Heart right ventricle (tissue), 16 donors: ENCODE results near the gene PKD1L1. TPM values are rescaled to one million over a fixed set of nuclear protein-coding genes. Genes with fewer than 3 reads are reported as not detected.
A peak's percentile ranks its signal among the peaks of the same experiment; 100 is the strongest.

ENCODE experiments used
- ATAC-seq, 8 donors: fragments of 200-7000 bp; cut with Tn5 transposase; one replicate each; pipeline ENCODE4 v1.9.1; 2020; ENCODE audit warnings: mild to moderate bottlenecking in 8 of 8, moderate library complexity in 8 of 8, moderate number of reproducible peaks in 1 of 8
- DNase-seq, 2 donors: peaks; one replicate each; pipeline ENCODE4 v3.0.0-alpha.2; 2020
- H3K27ac ChIP-seq, 10 donors: fragments of 200-600 bp; sonication (generic) in 2 of 10; one replicate each; pipeline versions ENCODE4 v1.5.0 to v1.8.0; 2020 to 2022; ENCODE audit warnings: mild to moderate bottlenecking in 3 of 10
- H3K27me3 ChIP-seq, 7 donors: fragments of 200-600 bp; one replicate each; pipeline ENCODE4 v1.8.0; 2021 to 2022; ENCODE audit warnings: mild to moderate bottlenecking in 2 of 7
- H3K36me3 ChIP-seq, 9 donors: fragments of 200-600 bp; sonication (generic) in 1 of 9; one replicate each; pipeline versions ENCODE4 v1.5.0 to v1.8.0; 2020 to 2022; ENCODE audit warnings: mild to moderate bottlenecking in 2 of 9
- H3K4me1 ChIP-seq, 9 donors: fragments of 200-600 bp; sonication (generic) in 1 of 9; one replicate each; pipeline versions ENCODE4 v1.5.0 to v1.8.0; 2020 to 2022; ENCODE audit warnings: mild to moderate bottlenecking in 4 of 9
- H3K4me3 ChIP-seq, 10 donors: fragments of 200-600 bp; sonication (generic) in 2 of 10; one replicate each; pipeline versions ENCODE4 v1.5.0 to v1.8.0; 2020 to 2022; ENCODE audit warnings: mild to moderate bottlenecking in 7 of 10, moderate library complexity in 2 of 10
- H3K9me3 ChIP-seq, 11 donors: fragments of 200-600 bp in 10 of 11; sonication (generic) in 2 of 11; one replicate each; pipeline versions ENCODE4 v1.5.0 to v1.8.0; 2013 to 2022; ENCODE audit warnings: mild to moderate bottlenecking in 2 of 11, control low read depth in 1 of 11, moderate library complexity in 1 of 11
- CTCF ChIP-seq, 9 donors: fragments of 200-600 bp; sonication (generic) in 2 of 9; IDR thresholded peaks; one replicate each; pipeline versions ENCODE4 v1.5.0 to v1.8.0; 2021 to 2022; ENCODE audit warnings: antibody characterized with exemption in 9 of 9, mild to moderate bottlenecking in 5 of 9, moderate library complexity in 1 of 9
- WGBS, 2 donors: extraction: QIAGEN DNeasy Blood & Tissue Kit; methylation state at CpG; one replicate each; pipeline ENCODE4 v1.1.7; 2013; ENCODE audit warnings: inconsistent platforms in 1 of 2; 5-methylcytosine and 5-hydroxymethylcytosine counted together
- intact Hi-C, 10 donors: fragments of 100-400 bp; cut with DNase I; formaldehyde crosslinking; loops; one replicate each; pipeline versions ENCODE4 v1.11.1 to v1.14.2; 2022
- polyA plus RNA-seq, 2 donors: library from polyadenylated mRNA; stranded (reverse); fragments of 200-250 nt; gene quantifications; one replicate each; pipeline ENCODE4 v1.2.3, GENCODE V29; 2013
- total RNA-seq, 10 donors: library from RNA; stranded (reverse); fragmentation: NEBNext Ultra II Directional in 3 of 10; extraction: Animal tissue kit (Norgen Biotek cat#: 25700) in 3 of 10; gene quantifications; one replicate each; pipeline versions ENCODE4 v1.2.1 to v1.2.4, GENCODE V29; 2021 to 2023
- donor health status: Arrhythmogenic right ventricular cardiomyopathy.
- donor health status: ischemic (EF 13 %, LVEDD 7.1; RV severe dilation, severe dysfunction).
- donor health status: healthy with polysubstance abuse.
- donor health status: DM: no; HTN: yes; CAD: no.
- donor health status: DM: no; HTN: no; CAD: no.
- donor health status: ischemic (EF 25% LVEDD 6.9; RV normal size, moderate dysfunction).
- donor health status: ischemic (EF 25% LVEDD 5.7; RV mildly dilated, moderate dysfunction).
- donor health status: healthy.
- donor health status: DM: yes; HTN: yes; CAD: no.
- donor health status: Ischemic cardiomyopathy.
- donor health status: ischemic (EF 35%, LVEDD 5.7; RV mildly dilated, moderate dysfunction).
- donor health status: nonischemic (EF 11% LVEDD 7.7; RV severe dilation, severe dysfunction).
- donor health status: DM: yes; HTN: yes; CAD: no.
- donor health status: PGD.
- donor health status: ischemic (EF 29% LVEDD 5.4; RV normal size, mild dysfunction).
- donor health status: nonischemic (EF 23%, LVEDD 6.1; RV moderate dilation, normal function).

The PKD1L1 gene
- total and polyA plus RNA-seq, 12 donors, result 1.5 to 4.7 (median 2.4) TPM

- no peak for TF ChIP-seq CTCF (IDR thresholded peaks at IDR 0.05)
- Histone ChIP-seq H3K27me3 (no peaks in the 10 kb centered on the region), H3K36me3 (peaks cover 0 to 14% (median 0%) of the 10 kb centered on the region in 9 donors)
Observed at GRCh38 chr7:47939425-47940036, 8.7 kb downstream of the PKD1L1 start.

GRCh38 chr7:47938574-47939165 lies 9.6 kb downstream of the PKD1L1 start:
- 94 to 99% methylated on average over 6 of the region's 6 CpGs for WGBS, 2 donors
- Histone ChIP-seq H3K4me3 (no peak overlapping the region), H3K27me3 (no peaks in the 10 kb centered on the region), H3K9me3 (no peaks in the 10 kb centered on the region), H3K4me1 (peaks cover 10 to 65% (median 42%) of the 10 kb centered on the region in 9 donors), H3K27ac (peak overlapping the region in 4 of 10 donors; percentile 84 to 94 (median 89)), H3K36me3 (peaks cover 0 to 20% (median 0%) of the 10 kb centered on the region in 9 donors)
- TF ChIP-seq CTCF (IDR thresholded peaks at IDR 0.05), result no peak
- intact Hi-C loops, result no loop called here
- DNase-seq, result no peak
- ATAC-seq, result no peak

More at GRCh38 chr7:47939425-47940036, 8.7 kb downstream of the PKD1L1 start:
- Histone ChIP-seq H3K4me3 (no peak overlapping the region), H3K27ac (peak overlapping the region in 9 of 10 donors; percentile 84 to 97 (median 91)), H3K4me1 (peaks cover 10 to 70% (median 44%) of the 10 kb centered on the region in 9 donors), H3K9me3 (no peaks in the 10 kb centered on the region)
- intact Hi-C loops, result loop anchor here in 2 of 10 donors (5.0 kb wide), 1 partner anchor 92 kb away; no protein-coding TSS in a partner anchor
- ATAC-seq (no peak), DNase-seq (no peak)
- 93 to 94% methylated on average over 7 of the region's 7 CpGs for WGBS, 2 donors

GRCh38 chr7:47937711-47938573 lies 10.3 kb downstream of the PKD1L1 start:
- H3K4me3 ChIP-seq, result no peak overlapping the region
- no peaks in the 10 kb centered on the region for H3K27me3 ChIP-seq
- peaks cover 10 to 59% (median 37%) of the 10 kb centered on the region in 9 donors for H3K4me1 ChIP-seq
- H3K9me3 ChIP-seq, result no peaks in the 10 kb centered on the region
- H3K27ac ChIP-seq, result peak overlapping the region in 5 of 10 donors; percentile 1 to 94 (median 22)
- TF ChIP-seq CTCF (IDR thresholded peaks at IDR 0.05), result no peak
- DNase-seq (no peak), ATAC-seq (no peak)
- WGBS, 2 donors, result 80 to 85% methylated on average over 11 of the region's 11 CpGs
- intact Hi-C loops, result no loop called here
- peaks cover 0 to 21% (median 0%) of the 10 kb centered on the region in 9 donors for H3K36me3 ChIP-seq

GRCh38 chr7:47937065-47937687 lies 11.1 kb downstream of the PKD1L1 start:
- no peak overlapping the region for H3K4me3 ChIP-seq
- DNase-seq (no peak), ATAC-seq (no peak)
- intact Hi-C loops, result no loop called here
- no peaks in the 10 kb centered on the region for H3K27me3 ChIP-seq
- H3K4me1 ChIP-seq, result peaks cover 10 to 65% (median 39%) of the 10 kb centered on the region in 9 donors
- no peak for TF ChIP-seq CTCF (IDR thresholded peaks at IDR 0.05)
- H3K36me3 ChIP-seq, result peaks cover 0 to 27% (median 0%) of the 10 kb centered on the region in 9 donors
- H3K9me3 ChIP-seq, result no peaks in the 10 kb centered on the region
- peak overlapping the region in 2 of 10 donors; percentile 1 to 94 for H3K27ac ChIP-seq
- WGBS, 2 donors, result 62 to 67% methylated on average over 17 of the region's 17 CpGs
